Measurements from ENCODE around the gene GAPDHS. TPM values are rescaled to one million over a fixed set of nuclear protein-coding genes. Genes with fewer than 3 reads are reported as not detected.

Gene GAPDHS
- total and polyA plus RNA-seq, 4 donors, result not detected

GRCh38 chr19:35563207-35563829, 30.1 kb downstream of the GAPDHS start, which contains the start of gene ATP4A (continued):
- TF ChIP-seq EGR1 (IDR thresholded peaks at IDR 0.05; ENCODE audit: low read depth in 2 of 2), result no peak

DNA sequence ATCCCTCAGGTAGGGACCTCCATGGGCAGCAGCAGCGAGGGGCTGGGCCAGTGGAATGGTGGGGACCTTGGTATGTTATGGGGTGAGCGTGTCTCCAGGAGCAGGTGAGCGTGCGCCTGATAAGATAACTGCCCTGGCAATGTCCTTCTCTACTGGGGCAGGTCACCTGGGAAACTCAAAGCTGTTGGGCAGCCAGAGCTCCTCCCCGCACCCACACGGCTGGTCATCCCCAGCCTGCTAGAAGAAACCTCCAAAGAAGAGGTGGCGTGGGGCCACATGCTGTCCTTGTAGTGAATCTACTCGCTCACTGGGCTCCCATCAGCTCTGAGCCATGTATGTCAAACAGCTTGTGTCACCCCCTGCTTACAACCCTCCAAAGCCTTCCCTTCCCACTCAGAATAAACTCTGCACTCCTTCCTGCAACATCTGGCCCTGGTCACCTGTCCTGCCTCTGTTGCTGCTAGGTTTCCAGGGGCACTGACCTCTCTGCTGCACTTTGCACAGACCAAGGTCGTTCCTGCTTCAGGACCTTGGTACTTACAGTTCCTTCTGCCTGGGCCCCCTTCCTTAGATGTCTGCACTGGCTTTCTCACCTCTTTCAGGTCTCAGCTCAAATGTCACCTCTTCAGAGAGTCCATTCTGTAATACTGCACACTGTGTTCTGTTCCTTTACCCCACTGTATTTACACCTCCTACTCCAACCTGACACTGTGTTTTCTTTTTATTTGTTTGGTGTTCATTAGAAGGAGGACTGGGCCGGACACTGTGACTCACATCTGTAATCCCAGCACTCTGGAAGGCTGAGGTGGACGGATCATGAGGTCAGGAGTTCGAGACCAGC, 32.0 kb downstream of the GAPDHS start:
- no peak for TF ChIP-seq JUND (IDR thresholded peaks at IDR 0.05)
- TF ChIP-seq GABPA (IDR thresholded peaks at IDR 0.05 in 1 of 2, conservative IDR thresholded peaks at IDR 0.05 in 1 of 2), result no peak
- TF ChIP-seq FOXA1 (IDR thresholded peaks at IDR 0.05), result no peak
- TF ChIP-seq ATF3 (IDR thresholded peaks at IDR 0.05), result no peak
- no peak for TF ChIP-seq RXRA (IDR thresholded peaks at IDR 0.05)
- TF ChIP-seq EGR1 (IDR thresholded peaks at IDR 0.05; ENCODE audit: low read depth in 2 of 2), result no peak
- TF ChIP-seq NR2F2 (IDR thresholded peaks at IDR 0.05), result no peak
- TF ChIP-seq YY1 (IDR thresholded peaks at IDR 0.05), result no peak
- TF ChIP-seq, protein P1, sequence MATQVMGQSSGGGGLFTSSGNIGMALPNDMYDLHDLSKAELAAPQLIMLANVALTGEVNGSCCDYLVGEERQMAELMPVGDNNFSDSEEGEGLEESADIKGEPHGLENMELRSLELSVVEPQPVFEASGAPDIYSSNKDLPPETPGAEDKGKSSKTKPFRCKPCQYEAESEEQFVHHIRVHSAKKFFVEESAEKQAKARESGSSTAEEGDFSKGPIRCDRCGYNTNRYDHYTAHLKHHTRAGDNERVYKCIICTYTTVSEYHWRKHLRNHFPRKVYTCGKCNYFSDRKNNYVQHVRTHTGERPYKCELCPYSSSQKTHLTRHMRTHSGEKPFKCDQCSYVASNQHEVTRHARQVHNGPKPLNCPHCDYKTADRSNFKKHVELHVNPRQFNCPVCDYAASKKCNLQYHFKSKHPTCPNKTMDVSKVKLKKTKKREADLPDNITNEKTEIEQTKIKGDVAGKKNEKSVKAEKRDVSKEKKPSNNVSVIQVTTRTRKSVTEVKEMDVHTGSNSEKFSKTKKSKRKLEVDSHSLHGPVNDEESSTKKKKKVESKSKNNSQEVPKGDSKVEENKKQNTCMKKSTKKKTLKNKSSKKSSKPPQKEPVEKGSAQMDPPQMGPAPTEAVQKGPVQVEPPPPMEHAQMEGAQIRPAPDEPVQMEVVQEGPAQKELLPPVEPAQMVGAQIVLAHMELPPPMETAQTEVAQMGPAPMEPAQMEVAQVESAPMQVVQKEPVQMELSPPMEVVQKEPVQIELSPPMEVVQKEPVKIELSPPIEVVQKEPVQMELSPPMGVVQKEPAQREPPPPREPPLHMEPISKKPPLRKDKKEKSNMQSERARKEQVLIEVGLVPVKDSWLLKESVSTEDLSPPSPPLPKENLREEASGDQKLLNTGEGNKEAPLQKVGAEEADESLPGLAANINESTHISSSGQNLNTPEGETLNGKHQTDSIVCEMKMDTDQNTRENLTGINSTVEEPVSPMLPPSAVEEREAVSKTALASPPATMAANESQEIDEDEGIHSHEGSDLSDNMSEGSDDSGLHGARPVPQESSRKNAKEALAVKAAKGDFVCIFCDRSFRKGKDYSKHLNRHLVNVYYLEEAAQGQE (IDR thresholded peaks at IDR 0.05), result no peak
- no peak for TF ChIP-seq TAF1 (conservative IDR thresholded peaks at IDR 0.05)
- TF ChIP-seq, protein P2, sequence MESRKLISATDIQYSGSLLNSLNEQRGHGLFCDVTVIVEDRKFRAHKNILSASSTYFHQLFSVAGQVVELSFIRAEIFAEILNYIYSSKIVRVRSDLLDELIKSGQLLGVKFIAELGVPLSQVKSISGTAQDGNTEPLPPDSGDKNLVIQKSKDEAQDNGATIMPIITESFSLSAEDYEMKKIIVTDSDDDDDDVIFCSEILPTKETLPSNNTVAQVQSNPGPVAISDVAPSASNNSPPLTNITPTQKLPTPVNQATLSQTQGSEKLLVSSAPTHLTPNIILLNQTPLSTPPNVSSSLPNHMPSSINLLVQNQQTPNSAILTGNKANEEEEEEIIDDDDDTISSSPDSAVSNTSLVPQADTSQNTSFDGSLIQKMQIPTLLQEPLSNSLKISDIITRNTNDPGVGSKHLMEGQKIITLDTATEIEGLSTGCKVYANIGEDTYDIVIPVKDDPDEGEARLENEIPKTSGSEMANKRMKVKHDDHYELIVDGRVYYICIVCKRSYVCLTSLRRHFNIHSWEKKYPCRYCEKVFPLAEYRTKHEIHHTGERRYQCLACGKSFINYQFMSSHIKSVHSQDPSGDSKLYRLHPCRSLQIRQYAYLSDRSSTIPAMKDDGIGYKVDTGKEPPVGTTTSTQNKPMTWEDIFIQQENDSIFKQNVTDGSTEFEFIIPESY (IDR thresholded peaks at IDR 0.05), result no peak
- TF ChIP-seq HNF4A (conservative IDR thresholded peaks at IDR 0.05), result no peak
- TF ChIP-seq FOXA2 (IDR thresholded peaks at IDR 0.05), result no peak
- TF ChIP-seq SP1 (IDR thresholded peaks at IDR 0.05), result no peak
- TF ChIP-seq HNF4G (IDR thresholded peaks at IDR 0.05), result no peak
- no peak overlapping the region for H3K9ac ChIP-seq (ENCODE audit: low read depth in 1 of 2, low read length in 2 of 2)

More for the DNA sequence above, 32.0 kb downstream of the GAPDHS start:
- H3K9me3 ChIP-seq (ENCODE audit: control insufficient read depth in 4 of 4, low read length in 3 of 4), result no peaks in the 10 kb centered on the region
- no peaks in the 10 kb centered on the region for H3K36me3 ChIP-seq (ENCODE audit: control insufficient read depth in 4 of 4, insufficient read depth in 3 of 4, low read depth in 1 of 4, low read length in 3 of 4)
- no peaks in the 10 kb centered on the region for H3K4me1 ChIP-seq (ENCODE audit: control insufficient read depth in 4 of 4, insufficient read depth in 4 of 4, low read length in 3 of 4)
- 80% methylated on average over 12 of the region's 12 CpGs for WGBS
- no peak overlapping the region for H3K4me3 ChIP-seq (ENCODE audit: low read depth in 1 of 3, low read length in 3 of 3)
- H3K27me3 ChIP-seq (ENCODE audit: control insufficient read depth in 4 of 4, insufficient read depth in 4 of 4, low read length in 3 of 4), result peaks cover 0 to 4% (median 0%) of the 10 kb centered on the region in 4 donors
- H3K27ac ChIP-seq (ENCODE audit: low read depth in 1 of 2, low read length in 2 of 2), result no peak overlapping the region
- no peak for DNase-seq (ENCODE audit: low spot score)

Measured in liver (tissue), 9 donors.